ENCODE data around the gene ADORA3.

GRCh38 chr1:111474521-111474920 lies 28.9 kb downstream of the ADORA3 start:
- TF ChIP-seq TAF1 (IDR thresholded peaks at IDR 0.05; ENCODE audit: low read depth, low read length) (no peak), POU2F2 (IDR thresholded peaks at IDR 0.05; ENCODE audit: low read depth, low read length) (no peak), POLR2A (IDR thresholded peaks at IDR 0.05; ENCODE audit: low read depth, low read length) (no peak), SPI1 (IDR thresholded peaks at IDR 0.05; ENCODE audit: low read depth, low read length) (no peak)

All from GM12891 (cell line).